ENCODE results near the gene RBFOX2. TPM values are rescaled to one million over a fixed set of nuclear protein-coding genes. Genes with fewer than 3 reads are reported as not detected.

RBFOX2 gene
- total and polyA plus RNA-seq, 2 of the 8 experiments (the other 6 are each of a cell fraction or from before 2014, with no cell fraction given) = 121 to 122 TPM

GRCh38 chr22:35870517-35871293 is 157.9 kb downstream of the RBFOX2 start (continued):
- TF ChIP-seq CHD7 (IDR thresholded peaks at IDR 0.05; ENCODE audit: insufficient replicate concordance, low read length) (no peak), CHD1 (IDR thresholded peaks at IDR 0.05; ENCODE audit: low read depth, low read length) (no peak), SAP30 (IDR thresholded peaks at IDR 0.05; ENCODE audit: insufficient read depth, insufficient replicate concordance, low read length) (no peak), HDAC2 (IDR thresholded peaks at IDR 0.05; ENCODE audit: borderline replicate concordance in 1 of 2, low read depth in 2 of 2, low read length in 2 of 2) (no peak), SP1 (IDR thresholded peaks at IDR 0.05; ENCODE audit: low read depth, low read length) (no peak), SIN3A (conservative IDR thresholded peaks at IDR 0.05 in 1 of 2, IDR thresholded peaks at IDR 0.05 in 1 of 2; ENCODE audit: low read depth in 1 of 2, low read length in 2 of 2) (no peak), SIX5 (IDR thresholded peaks at IDR 0.05; ENCODE audit: low read depth, low read length) (no peak)

Measured in H1 (cell line).